HG02938 (cell line): ENCODE data around the gene EMC8.
A peak's percentile ranks its signal among the peaks of the same experiment; 100 is the strongest.
"Not testable (repeated sequence)": the region's sequence is repeated elsewhere in the genome, so short reads cannot be mapped to it uniquely, and the experiment has no call there.

ENCODE experiments used
- ATAC-seq: cut with Tn5 transposase; IDR thresholded peaks from one replicate; pipeline ENCODE4 v1.9.1; 2021; ENCODE audit warnings: mild to moderate bottlenecking, moderate library complexity; ENCODE audit not compliant: unreplicated experiment

Gene EMC8

DNA sequence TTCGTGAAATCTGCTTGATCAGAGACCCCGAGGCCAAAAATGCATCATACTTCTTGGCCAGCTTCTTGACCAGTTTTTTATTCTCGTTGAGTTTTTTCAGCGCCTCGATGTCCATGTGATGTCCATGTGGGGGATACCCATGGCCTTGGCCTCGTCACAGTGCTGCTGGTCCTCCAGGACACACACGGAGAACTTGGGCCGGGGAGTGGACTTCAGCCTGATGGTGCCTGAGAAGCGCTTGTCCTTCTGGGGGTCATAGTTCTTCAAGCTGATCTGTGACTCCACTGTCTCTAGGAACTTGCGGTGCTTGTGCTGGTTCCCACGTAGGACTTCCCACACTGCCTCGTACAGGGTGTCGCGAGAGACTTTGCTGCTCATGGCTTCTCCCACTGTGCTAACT lies 16.8 kb upstream of the EMC8 start:
- no peak for ATAC-seq

- no peak for ATAC-seq
Observed at GRCh38 chr16:85812811-85813700, 13.7 kb upstream of the EMC8 start.

- no peak for ATAC-seq
Observed at GRCh38 chr16:85812031-85812807, 12.9 kb upstream of the EMC8 start.

DNA sequence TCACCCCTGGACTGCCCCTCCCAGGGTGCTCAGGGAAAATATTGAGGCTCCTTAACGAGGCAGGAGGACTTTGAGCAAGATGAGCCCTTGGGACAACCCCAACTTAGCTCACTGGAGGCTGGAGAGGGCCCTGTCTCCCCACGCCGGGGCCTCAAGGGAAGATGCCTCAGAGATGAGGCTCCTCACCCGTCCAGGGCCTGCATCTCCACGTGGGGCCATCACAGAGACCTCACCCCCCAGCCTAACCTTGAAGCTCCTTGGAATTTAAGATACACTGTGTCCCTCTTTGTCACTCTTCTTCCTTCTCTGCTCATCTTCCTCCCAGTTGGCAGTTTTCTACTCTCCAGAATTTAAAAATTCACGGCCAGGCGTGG lies 11.4 kb upstream of the EMC8 start:
- no peak for ATAC-seq

GRCh38 chr16:85810097-85810741 lies 10.9 kb upstream of the EMC8 start:
- ATAC-seq = no peak

GRCh38 chr16:85809645-85810044 lies 10.3 kb upstream of the EMC8 start:
- no peak for ATAC-seq

- no peak for ATAC-seq
Observed at GRCh38 chr16:85808926-85809325, 9.6 kb upstream of the EMC8 start.

DNA sequence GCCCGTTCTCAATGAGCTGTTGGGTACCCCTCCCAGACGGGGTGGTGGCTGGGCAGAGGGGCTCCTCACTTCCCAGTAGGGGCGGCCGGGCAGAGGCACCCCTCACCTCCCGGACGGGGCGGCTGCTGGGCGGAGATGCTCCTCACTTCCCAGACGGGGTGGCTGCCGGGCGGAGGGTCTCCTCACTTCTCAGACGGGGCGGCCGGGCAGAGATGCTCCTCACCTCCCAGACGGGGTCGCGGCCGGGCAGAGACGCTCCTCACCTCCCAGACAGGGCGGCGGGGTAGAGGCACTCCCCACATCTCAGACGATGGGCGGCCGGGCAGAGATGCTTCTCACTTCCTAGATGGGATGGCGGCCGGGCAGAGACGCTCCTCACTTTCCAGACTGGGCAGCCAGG lies 8.8 kb upstream of the EMC8 start:
- not testable (repeated sequence) for ATAC-seq

- not testable (repeated sequence) for ATAC-seq
Observed at GRCh38 chr16:85807340-85807739, 8.0 kb upstream of the EMC8 start.

DNA sequence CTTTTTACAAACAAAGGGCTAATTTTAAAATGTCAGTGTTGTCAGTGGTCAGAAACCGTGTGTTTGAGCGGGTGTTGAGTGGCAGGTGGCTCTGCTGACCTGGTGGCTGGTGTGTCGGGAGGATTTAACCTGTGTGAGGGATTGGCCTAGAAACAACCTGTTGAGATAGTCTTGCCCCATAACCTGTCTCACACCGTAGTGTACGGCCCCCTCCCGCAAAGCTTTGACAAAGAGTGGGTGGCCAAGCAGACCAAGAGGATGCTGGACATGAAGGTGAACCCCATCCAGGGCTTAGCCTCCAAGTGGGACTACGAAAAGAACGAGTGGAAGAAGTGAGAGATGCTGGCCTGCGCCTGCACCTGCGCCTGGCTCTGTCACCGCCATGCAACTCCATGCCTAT lies 7.2 kb upstream of the EMC8 start:
- ATAC-seq = no peak

DNA sequence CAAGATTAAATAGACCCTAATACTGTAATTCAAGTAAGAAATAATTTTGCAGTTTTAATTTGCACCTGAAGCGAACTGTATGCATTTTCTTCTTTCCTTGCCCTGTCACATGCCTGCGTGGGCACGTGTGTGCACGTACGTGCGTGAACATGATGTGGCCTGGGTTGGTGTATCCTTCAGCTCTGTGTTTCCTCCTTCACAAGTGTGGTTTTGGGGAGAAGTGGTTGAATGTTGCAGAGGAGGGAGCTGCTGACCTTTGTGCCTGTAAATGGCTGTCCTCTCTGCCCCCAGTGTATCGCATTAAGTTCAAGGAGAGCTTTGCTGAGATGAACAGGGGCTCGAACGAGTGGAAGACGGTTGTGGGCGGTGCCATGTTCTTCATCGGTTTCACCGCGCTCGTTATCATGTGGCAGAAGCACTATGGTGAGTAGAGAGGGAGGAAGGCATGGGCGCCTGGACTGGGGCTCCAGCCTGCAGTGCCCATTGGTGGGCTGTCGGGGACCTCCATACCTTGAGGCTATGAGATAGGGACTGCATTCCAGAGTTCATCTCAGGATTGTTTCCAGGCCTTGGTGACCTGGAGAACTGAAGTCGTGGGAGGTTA lies 6.2 kb upstream of the EMC8 start:
- no peak for ATAC-seq

DNA sequence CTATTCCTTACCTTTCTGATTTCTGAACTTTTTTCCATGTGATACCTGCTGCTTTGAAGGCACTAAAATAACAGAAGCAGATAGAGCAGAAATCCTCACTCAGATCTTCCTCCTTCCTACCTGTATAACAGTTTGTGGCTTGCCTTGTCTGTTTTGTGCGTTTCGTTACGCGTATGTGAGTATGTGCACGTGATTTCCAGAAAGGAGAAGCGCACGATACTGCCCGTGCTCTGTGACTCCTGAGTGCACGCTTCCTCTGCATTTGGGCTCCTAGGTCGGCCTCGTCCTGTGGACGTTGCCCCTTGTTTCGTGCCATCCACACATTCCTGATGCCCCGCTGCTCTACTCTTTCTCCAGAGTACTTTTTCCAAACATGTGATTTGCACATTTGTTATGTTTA lies 4.2 kb upstream of the EMC8 start:
- no peak for ATAC-seq

GRCh38 chr16:85800321-85800669 lies 951 bp upstream of the EMC8 start:
- ATAC-seq = no peak

DNA sequence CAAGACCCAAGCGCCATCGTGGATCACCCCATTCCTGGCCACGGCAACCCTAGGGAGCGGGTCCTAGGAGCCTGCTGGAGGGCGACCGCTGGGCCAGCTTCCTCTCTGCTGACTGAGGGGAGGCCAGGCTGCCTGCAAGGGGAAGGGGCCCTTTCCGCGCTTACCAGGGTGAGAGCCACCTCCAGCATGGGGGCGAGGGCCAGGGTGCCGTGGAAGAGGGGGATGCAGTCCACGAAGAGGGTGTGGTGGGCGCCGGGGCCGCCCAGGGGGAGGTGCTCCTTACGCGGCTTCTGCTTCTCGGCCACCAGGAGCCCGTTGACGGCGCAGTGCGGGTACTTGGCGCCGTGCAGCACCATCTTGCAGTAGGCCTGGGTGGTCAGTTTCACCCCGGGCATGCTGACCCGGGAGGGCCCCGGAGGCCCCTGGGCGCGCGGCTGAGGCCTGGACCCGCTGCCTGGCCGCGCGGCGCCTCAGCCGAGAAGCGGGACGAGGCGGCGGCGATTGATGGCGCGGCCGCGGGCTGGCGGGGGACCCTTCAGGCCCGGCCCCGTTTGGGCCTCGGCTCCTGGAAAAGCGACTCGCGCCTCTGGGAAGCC lies 345 bp downstream of the EMC8 start:
- ATAC-seq = peak; percentile 29

DNA sequence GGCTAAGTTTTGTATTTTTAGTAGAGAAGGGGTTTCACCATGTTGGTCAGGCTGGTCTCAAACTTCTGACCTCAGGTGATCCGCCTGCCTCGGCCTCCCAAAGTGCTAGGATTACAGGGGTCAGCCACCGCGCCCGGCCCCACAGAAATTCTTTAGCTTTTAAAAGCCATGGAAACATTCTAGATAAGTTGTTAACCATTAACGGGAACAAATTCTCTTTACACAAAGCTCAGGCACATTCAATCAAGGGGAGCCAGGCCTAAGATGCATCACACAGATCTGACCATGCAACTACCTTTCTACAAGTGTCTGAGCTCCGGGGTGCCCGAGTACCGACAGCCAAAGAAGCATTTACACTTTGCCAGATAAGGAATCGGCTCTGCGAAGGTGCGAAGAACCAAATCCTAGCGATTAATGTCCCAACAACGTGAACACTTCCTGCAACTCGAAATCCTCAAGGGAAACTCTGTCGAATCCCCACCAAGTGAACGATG lies 1.0 kb downstream of the EMC8 start:
- no peak for ATAC-seq

- ATAC-seq = no peak
Observed at GRCh38 chr16:85796599-85796998, 2.7 kb downstream of the EMC8 start.

- ATAC-seq = no peak
Observed at GRCh38 chr16:85796152-85796551, 3.2 kb downstream of the EMC8 start.

DNA sequence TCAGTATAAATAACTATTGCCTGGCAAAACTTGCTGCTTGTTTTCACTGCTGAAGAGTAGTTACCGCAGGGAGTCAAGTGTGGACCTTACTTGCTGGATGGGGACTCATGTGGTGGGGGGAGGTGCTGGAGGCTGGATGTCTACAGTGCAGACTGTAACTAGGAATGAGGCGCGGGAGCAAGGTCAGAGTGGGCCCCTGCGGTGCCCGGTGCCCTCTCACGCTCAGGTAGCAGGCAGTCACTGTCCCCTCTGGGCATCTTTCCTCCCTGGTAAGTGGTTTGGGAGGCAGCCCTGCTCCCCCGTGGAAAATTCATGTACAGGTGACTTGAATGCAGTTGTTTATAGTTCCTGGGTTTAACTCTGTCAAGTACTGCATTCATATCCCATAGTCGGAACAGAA lies 4.6 kb downstream of the EMC8 start:
- no peak for ATAC-seq

- ATAC-seq = no peak
Observed at GRCh38 chr16:85793662-85794298, 5.6 kb downstream of the EMC8 start.

DNA sequence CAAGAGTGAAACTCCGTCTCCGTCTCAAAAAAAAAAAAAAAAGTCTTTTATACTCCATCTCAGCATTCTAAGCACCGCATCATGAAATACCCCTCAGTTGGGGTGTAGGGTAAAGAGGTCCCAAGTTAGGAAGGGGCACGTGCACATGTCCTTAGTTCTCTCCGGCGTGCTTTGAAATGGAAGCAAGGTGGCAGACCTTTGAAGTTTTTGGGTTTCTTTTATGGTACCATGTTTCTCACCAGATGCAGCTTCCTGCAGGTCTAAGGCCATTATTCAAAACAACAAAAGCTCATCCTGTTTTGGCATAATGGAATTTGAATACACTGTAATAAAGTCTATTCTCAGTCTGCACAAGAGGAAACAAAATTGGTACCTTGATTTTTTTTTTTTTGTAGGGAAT lies 9.6 kb downstream of the EMC8 start:
- no peak for ATAC-seq
